Heart left ventricle (tissue), 16 donors: ENCODE data around the gene CREBRF. TPM values are rescaled to one million over a fixed set of nuclear protein-coding genes. Genes with fewer than 3 reads are reported as not detected.

ENCODE experiments used
- ATAC-seq, 4 donors: fragments of 200-7000 bp; cut with Tn5 transposase; one replicate each; pipeline ENCODE4 v1.9.1; 2020 to 2022; ENCODE audit warnings: moderate library complexity in 4 of 4, mild to moderate bottlenecking in 3 of 4, moderate number of reproducible peaks in 1 of 4
- DNase-seq, 5 donors: peaks; one replicate each; pipeline ENCODE4 v3.0.0-alpha.2; 2020
- H3K27ac ChIP-seq, 12 donors: fragments of 200-600 bp; sonication (generic) in 4 of 12; one replicate each; pipeline versions ENCODE4 v1.5.0 to v1.8.0; 2016 to 2022; ENCODE audit warnings: mild to moderate bottlenecking in 2 of 12
- H3K27me3 ChIP-seq, 9 donors: fragments of 200-600 bp; sonication (generic) in 2 of 9; one replicate each; pipeline versions ENCODE4 v1.5.1 to v1.8.0; 2016 to 2022; ENCODE audit warnings: mild to moderate bottlenecking in 3 of 9
- H3K36me3 ChIP-seq, 9 donors: fragments of 200-600 bp; sonication (generic) in 2 of 9; one replicate each; pipeline versions ENCODE4 v1.5.0 to v1.8.0; 2018 to 2022; ENCODE audit warnings: mild to moderate bottlenecking in 2 of 9
- H3K4me1 ChIP-seq, 12 donors: fragments of 200-600 bp; sonication (generic) in 4 of 12; one replicate each; pipeline versions ENCODE4 v1.5.0 to v1.8.0; 2016 to 2022; ENCODE audit warnings: mild to moderate bottlenecking in 3 of 12
- H3K4me3 ChIP-seq, 12 donors: fragments of 200-600 bp; sonication (generic) in 4 of 12; one replicate each; pipeline versions ENCODE4 v1.5.0 to v1.8.0; 2017 to 2022; ENCODE audit warnings: mild to moderate bottlenecking in 9 of 12, moderate library complexity in 4 of 12
- H3K9me3 ChIP-seq, 12 donors: fragments of 200-600 bp; sonication (generic) in 4 of 12; one replicate each; pipeline versions ENCODE4 v1.5.0 to v1.8.0; 2016 to 2022; ENCODE audit warnings: mild to moderate bottlenecking in 1 of 12
- POLR2A ChIP-seq, 2 donors: fragments of 450-650 bp; IDR thresholded peaks; one replicate each; pipeline ENCODE4 v1.6.1; 2017; ENCODE audit warnings: antibody characterized with exemption in 2 of 2, mild to moderate bottlenecking in 2 of 2, moderate library complexity in 2 of 2
- WGBS, 4 donors: extraction: QIAGEN DNeasy Blood & Tissue Kit in 2 of 4; methylation state at CpG; one replicate each; pipeline versions ENCODE4 v1.1.5 to v1.1.7; 2013 to 2018; 5-methylcytosine and 5-hydroxymethylcytosine counted together
- intact Hi-C, 10 donors: fragments of 100-400 bp; cut with DNase I; formaldehyde crosslinking; loops; one replicate each; pipeline versions ENCODE4 v1.11.1 to v1.14.2; 2022
- polyA plus RNA-seq, 2 donors: library from polyadenylated mRNA; stranded (reverse); fragments of 200-250 nt; gene quantifications; one replicate each; pipeline ENCODE4 v1.2.3, GENCODE V29; 2013
- total RNA-seq, 9 donors: library from RNA; depleted of rRNA in 2 of 9; stranded (reverse); fragments of >200 nt in 2 of 9; fragmentation: NEBNext Ultra II Directional in 3 of 9; extraction: Animal tissue kit (Norgen Biotek cat#: 25700) in 3 of 9; gene quantifications; one replicate each; pipeline versions ENCODE4 v1.1.0 to v1.2.4, GENCODE V29; 2016 to 2023
- TF ChIP-seq, protein P1 (sequence below), 12 donors: fragments of 200-600 bp; sonication (generic) in 4 of 12; IDR thresholded peaks; one replicate each; pipeline versions ENCODE4 v1.5.0 to v1.8.0; 2018 to 2022; ENCODE audit warnings: antibody characterized with exemption in 12 of 12, mild to moderate bottlenecking in 5 of 12
- donor health status: ischemic (EF 13 %, LVEDD 7.1; RV severe dilation, severe dysfunction).
- donor health status: healthy with polysubstance abuse.
- donor health status: DM: no; HTN: yes; CAD: no.
- donor health status: DM: no; HTN: no; CAD: no.
- donor health status: ischemic (EF 25% LVEDD 6.9; RV normal size, moderate dysfunction).
- donor health status: ischemic (EF 25% LVEDD 5.7; RV mildly dilated, moderate dysfunction).
- donor health status: healthy.
- donor health status: DM: yes; HTN: yes; CAD: no.
- donor health status: ischemic (EF 35%, LVEDD 5.7; RV mildly dilated, moderate dysfunction).
- donor health status: nonischemic (EF 11% LVEDD 7.7; RV severe dilation, severe dysfunction).
- donor health status: DM: yes; HTN: yes; CAD: no.
- donor health status: PGD.
- donor health status: ischemic (EF 29% LVEDD 5.4; RV normal size, mild dysfunction).
- donor health status: nonischemic (EF 23%, LVEDD 6.1; RV moderate dilation, normal function).

CREBRF gene
- total and polyA plus RNA-seq, 11 donors = 2.7 to 47.7 (median 19.9) TPM

DNA sequence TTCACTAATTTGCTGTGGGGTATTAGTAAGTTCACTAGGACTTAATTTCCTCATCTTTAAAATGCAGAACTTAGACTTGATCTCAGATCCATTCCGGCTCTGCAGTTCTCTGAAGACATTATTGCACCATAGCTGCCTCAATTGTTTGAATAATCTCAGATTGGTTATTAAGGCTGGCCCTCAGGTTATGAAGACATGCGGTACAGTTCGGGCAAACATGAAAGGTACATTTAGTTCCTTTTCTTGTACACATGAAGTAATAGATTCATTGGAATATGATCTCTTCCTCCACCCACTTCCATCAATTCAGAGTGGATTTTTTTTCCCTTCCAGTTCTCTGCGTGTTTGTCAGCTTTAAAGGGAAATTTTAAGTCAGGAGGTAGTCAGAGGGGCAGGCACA is 44.6 kb upstream of the CREBRF start:
- H3K27me3 ChIP-seq = no peaks in the 10 kb centered on the region
- DNase-seq (peak in 1 of 5 donors; percentile 10), ATAC-seq (peak in 1 of 4 donors; percentile 22)
- intact Hi-C loops = loop anchor here in 4 of 10 donors (2.0 to 10.0 kb wide), 4 partner anchors 46 to 271 kb away; partner anchors contain the start of genes BNIP1 (in 2 of the 4) and CREBRF (in 1 of the 4)
- peak overlapping the region in 2 of 12 donors; percentile 44 to 68 for H3K27ac ChIP-seq
- 69 to 75% (median 71%) methylated on average over 4 of the region's 4 CpGs for WGBS, 4 donors
- H3K36me3 ChIP-seq = no peaks in the 10 kb centered on the region
- TF ChIP-seq, protein P1, sequence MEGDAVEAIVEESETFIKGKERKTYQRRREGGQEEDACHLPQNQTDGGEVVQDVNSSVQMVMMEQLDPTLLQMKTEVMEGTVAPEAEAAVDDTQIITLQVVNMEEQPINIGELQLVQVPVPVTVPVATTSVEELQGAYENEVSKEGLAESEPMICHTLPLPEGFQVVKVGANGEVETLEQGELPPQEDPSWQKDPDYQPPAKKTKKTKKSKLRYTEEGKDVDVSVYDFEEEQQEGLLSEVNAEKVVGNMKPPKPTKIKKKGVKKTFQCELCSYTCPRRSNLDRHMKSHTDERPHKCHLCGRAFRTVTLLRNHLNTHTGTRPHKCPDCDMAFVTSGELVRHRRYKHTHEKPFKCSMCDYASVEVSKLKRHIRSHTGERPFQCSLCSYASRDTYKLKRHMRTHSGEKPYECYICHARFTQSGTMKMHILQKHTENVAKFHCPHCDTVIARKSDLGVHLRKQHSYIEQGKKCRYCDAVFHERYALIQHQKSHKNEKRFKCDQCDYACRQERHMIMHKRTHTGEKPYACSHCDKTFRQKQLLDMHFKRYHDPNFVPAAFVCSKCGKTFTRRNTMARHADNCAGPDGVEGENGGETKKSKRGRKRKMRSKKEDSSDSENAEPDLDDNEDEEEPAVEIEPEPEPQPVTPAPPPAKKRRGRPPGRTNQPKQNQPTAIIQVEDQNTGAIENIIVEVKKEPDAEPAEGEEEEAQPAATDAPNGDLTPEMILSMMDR (IDR thresholded peaks at IDR 0.05) = no peak
- TF ChIP-seq POLR2A (IDR thresholded peaks at IDR 0.05) = no peak
- no peak overlapping the region for H3K4me3 ChIP-seq
- H3K4me1 ChIP-seq = peaks cover 4 to 94% (median 39%) of the 10 kb centered on the region in 12 donors
- no peaks in the 10 kb centered on the region for H3K9me3 ChIP-seq

DNA sequence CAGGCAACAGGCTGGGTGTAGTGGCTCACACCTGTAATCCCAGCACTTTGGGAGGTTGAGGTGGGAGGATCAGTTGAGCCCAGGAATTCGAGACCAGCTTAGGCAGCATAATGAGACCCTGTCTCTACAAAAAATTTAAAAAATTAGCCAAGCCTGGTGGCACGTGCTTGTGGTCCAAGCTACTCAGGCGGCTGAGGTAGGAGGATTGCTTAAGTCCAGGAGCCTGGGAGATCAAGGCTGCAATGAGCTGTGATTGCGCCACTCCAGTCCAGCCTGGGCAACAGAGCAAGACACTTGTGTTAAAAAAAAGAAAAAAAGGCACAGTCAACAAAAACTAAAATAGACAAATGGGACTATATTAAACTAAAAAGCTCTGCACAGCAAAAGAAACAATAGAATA is 43.3 kb upstream of the CREBRF start:
- intact Hi-C loops = loop anchor here in 3 of 10 donors (5.0 to 10.0 kb wide), 3 partner anchors 44 to 184 kb away; partner anchors contain the start of genes BNIP1 (in 2 of the 3) and CREBRF (in 1 of the 3)
- ATAC-seq (no peak), DNase-seq (peak in 3 of 5 donors; percentile 7 to 69 (median 33))
- Histone ChIP-seq H3K4me3 (no peak overlapping the region), H3K27ac (peak overlapping the region in 1 of 12 donors; percentile 88), H3K36me3 (no peaks in the 10 kb centered on the region), H3K9me3 (no peaks in the 10 kb centered on the region), H3K27me3 (no peaks in the 10 kb centered on the region), H3K4me1 (peaks cover 5 to 92% (median 39%) of the 10 kb centered on the region in 12 donors)
- TF ChIP-seq, protein P1 (IDR thresholded peaks at IDR 0.05) = no peak
- no peak for TF ChIP-seq POLR2A (IDR thresholded peaks at IDR 0.05)
- WGBS, 4 donors = 86 to 95% (median 90%) methylated on average over 4 of the region's 4 CpGs

DNA sequence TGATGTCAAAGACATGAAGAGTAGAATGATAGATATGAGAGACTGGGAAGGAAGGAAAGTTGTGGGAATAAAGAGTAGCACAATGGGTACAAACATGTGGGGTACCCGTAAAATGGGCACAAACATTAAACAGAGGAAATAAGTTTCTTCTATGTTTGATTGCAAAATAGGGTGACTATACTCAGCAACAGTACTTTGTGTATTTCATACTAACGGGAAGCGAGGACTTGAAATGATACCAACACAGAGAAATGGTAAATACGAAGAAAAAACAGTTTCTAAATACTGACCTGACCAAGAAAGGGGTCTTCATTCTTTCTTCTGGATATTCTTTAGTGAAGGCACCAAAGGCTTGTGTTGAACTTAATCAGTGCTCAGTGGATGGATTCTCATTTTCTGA is 41.5 kb upstream of the CREBRF start:
- H3K36me3 ChIP-seq = no peaks in the 10 kb centered on the region
- WGBS, 4 donors = 91 to 95% (median 94%) methylated on average over 4 of the region's 4 CpGs
- no peaks in the 10 kb centered on the region for H3K27me3 ChIP-seq
- intact Hi-C loops = loop anchor here in 4 of 10 donors (5.0 to 10.0 kb wide), 3 partner anchors 43 to 183 kb away; partner anchors contain the start of genes BNIP1 (in 2 of the 4) and CREBRF (in 2 of the 4)
- no peak for ATAC-seq
- no peaks in the 10 kb centered on the region for H3K9me3 ChIP-seq
- no peak overlapping the region for H3K4me3 ChIP-seq
- TF ChIP-seq, protein P1 (IDR thresholded peaks at IDR 0.05) = no peak
- no peak for TF ChIP-seq POLR2A (IDR thresholded peaks at IDR 0.05)
- peak overlapping the region in 3 of 12 donors; percentile 46 to 88 (median 81) for H3K27ac ChIP-seq
- DNase-seq = no peak
- peaks cover 5 to 90% (median 37%) of the 10 kb centered on the region in 12 donors for H3K4me1 ChIP-seq

DNA sequence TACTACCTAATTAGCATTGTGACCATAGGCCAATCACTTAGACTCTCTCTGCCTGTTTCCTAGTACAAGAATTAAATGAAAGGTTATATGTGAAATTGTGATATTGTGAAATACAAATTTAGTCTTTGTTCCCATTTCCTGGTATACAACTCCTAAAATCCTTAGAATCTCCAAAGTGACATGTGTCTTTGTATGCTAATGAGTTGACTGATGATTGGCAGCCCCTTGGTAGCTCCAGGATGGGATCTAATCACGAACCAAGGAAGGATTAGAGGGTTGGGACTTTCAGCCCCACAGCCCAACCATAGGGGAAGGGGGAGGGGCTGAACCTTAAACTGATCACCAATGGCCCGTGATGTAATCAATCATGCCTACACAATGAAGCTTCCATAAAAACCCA is 41.0 kb upstream of the CREBRF start:
- peaks cover 5 to 87% (median 33%) of the 10 kb centered on the region in 12 donors for H3K4me1 ChIP-seq
- WGBS, 4 donors = 80 to 93% (median 91%) methylated on average over 2 of the region's 2 CpGs
- peaks cover 0 to 2% (median 0%) of the 10 kb centered on the region in 9 donors for H3K36me3 ChIP-seq
- intact Hi-C loops = loop anchor here in 3 of 10 donors (5.0 to 10.0 kb wide), 2 partner anchors 42 to 130 kb away; partner anchors contain the start of genes BNIP1 (in 2 of the 3) and CREBRF (in 1 of the 3)
- no peak for TF ChIP-seq POLR2A (IDR thresholded peaks at IDR 0.05)
- TF ChIP-seq, protein P1 (IDR thresholded peaks at IDR 0.05) = no peak
- no peaks in the 10 kb centered on the region for H3K27me3 ChIP-seq
- no peak for DNase-seq
- H3K9me3 ChIP-seq = no peaks in the 10 kb centered on the region
- no peak for ATAC-seq
- H3K27ac ChIP-seq = peak overlapping the region in 7 of 12 donors; percentile 46 to 88 (median 80)
- H3K4me3 ChIP-seq = no peak overlapping the region
